HK-2 (cell line): ENCODE data around the gene CISTR.
A peak's percentile ranks its signal among the peaks of the same experiment; 100 is the strongest.
"Not testable (repeated sequence)": the region's sequence is repeated elsewhere in the genome, so short reads cannot be mapped to it uniquely, and the experiment has no call there.

Source experiments
- DNase-seq: peaks from one replicate; pipeline ENCODE4 v3.0.0-alpha.2; 2018; ENCODE audit not compliant: unreplicated experiment

Gene CISTR

GRCh38 chr12:53718567-53718966 lies 33.2 kb downstream of the CISTR start:
- not testable (repeated sequence) for DNase-seq

- no peak for DNase-seq
These were observed 34.5 kb downstream of the CISTR start for GRCh38 chr12:53717319-53717718.

GRCh38 chr12:53714004-53714403 lies 37.8 kb downstream of the CISTR start:
- no peak for DNase-seq

GRCh38 chr12:53713516-53713915 lies 38.3 kb downstream of the CISTR start:
- no peak for DNase-seq

- DNase-seq: no peak
These were observed 39.6 kb downstream of the CISTR start for GRCh38 chr12:53712059-53712643.

- no peak for DNase-seq
These were observed 41.7 kb downstream of the CISTR start for GRCh38 chr12:53710091-53710490.

- no peak for DNase-seq
These were observed 42.1 kb downstream of the CISTR start for GRCh38 chr12:53709671-53710070.

- no peak for DNase-seq
These were observed 45.7 kb downstream of the CISTR start for GRCh38 chr12:53706080-53706479.

GRCh38 chr12:53703756-53704155 lies 48.0 kb downstream of the CISTR start:
- no peak for DNase-seq

- peak; percentile 75 for DNase-seq
These were observed 50.1 kb downstream of the CISTR start for GRCh38 chr12:53701518-53702264.

GRCh38 chr12:53700567-53700966 lies 51.2 kb downstream of the CISTR start:
- no peak for DNase-seq

- no peak for DNase-seq
These were observed 52.1 kb downstream of the CISTR start for GRCh38 chr12:53699678-53700025.

GRCh38 chr12:53698948-53699677 lies 52.7 kb downstream of the CISTR start:
- DNase-seq: no peak

GRCh38 chr12:53696655-53697331 lies 55.0 kb downstream of the CISTR start:
- no peak for DNase-seq
